ENCODE data around the gene SPOCK2.
A peak's percentile ranks its signal among the peaks of the same experiment; 100 is the strongest.

SPOCK2 gene

GRCh38 chr10:72056932-72057751 is 31.2 kb downstream of the SPOCK2 start:
- DNase-seq: no peak
- TF ChIP-seq GATA1 (IDR thresholded peaks at IDR 0.05; ENCODE audit: low read depth, low read length) (no peak), POLR2A (IDR thresholded peaks at IDR 0.05; ENCODE audit: low read length) (no peak)

- no peak for TF ChIP-seq POLR2A (IDR thresholded peaks at IDR 0.05; ENCODE audit: low read length)
- no peak for TF ChIP-seq GATA1 (IDR thresholded peaks at IDR 0.05; ENCODE audit: low read depth, low read length)
- DNase-seq: no peak
Observed at GRCh38 chr10:72056113-72056512, 32.2 kb downstream of the SPOCK2 start.

- no peak for TF ChIP-seq POLR2A (IDR thresholded peaks at IDR 0.05; ENCODE audit: low read length)
- TF ChIP-seq GATA1 (IDR thresholded peaks at IDR 0.05; ENCODE audit: low read depth, low read length): no peak
- no peak for DNase-seq
Observed at GRCh38 chr10:72053690-72054089, 34.7 kb downstream of the SPOCK2 start.

- TF ChIP-seq POLR2A (IDR thresholded peaks at IDR 0.05; ENCODE audit: low read length) (no peak), GATA1 (IDR thresholded peaks at IDR 0.05; ENCODE audit: low read depth, low read length) (no peak)
- DNase-seq: no peak
Observed at GRCh38 chr10:72050873-72051272, 37.5 kb downstream of the SPOCK2 start.

GRCh38 chr10:72049969-72050781 is 38.2 kb downstream of the SPOCK2 start:
- DNase-seq: no peak
- TF ChIP-seq GATA1 (IDR thresholded peaks at IDR 0.05; ENCODE audit: low read depth, low read length) (no peak), POLR2A (IDR thresholded peaks at IDR 0.05; ENCODE audit: low read length) (no peak)

- TF ChIP-seq POLR2A (IDR thresholded peaks at IDR 0.05; ENCODE audit: low read length) (no peak), GATA1 (IDR thresholded peaks at IDR 0.05; ENCODE audit: low read depth, low read length) (no peak)
- no peak for DNase-seq
Observed at GRCh38 chr10:72049472-72049871, 38.9 kb downstream of the SPOCK2 start.

GRCh38 chr10:72048450-72049124 is 39.8 kb downstream of the SPOCK2 start:
- no peak for TF ChIP-seq POLR2A (IDR thresholded peaks at IDR 0.05; ENCODE audit: low read length)
- no peak for TF ChIP-seq GATA1 (IDR thresholded peaks at IDR 0.05; ENCODE audit: low read depth, low read length)
- DNase-seq: peak; percentile 86 to 93

GRCh38 chr10:72045586-72045985 is 42.8 kb downstream of the SPOCK2 start:
- no peak for DNase-seq
- no peak for TF ChIP-seq GATA1 (IDR thresholded peaks at IDR 0.05; ENCODE audit: low read depth, low read length)
- no peak for TF ChIP-seq POLR2A (IDR thresholded peaks at IDR 0.05; ENCODE audit: low read length)

GRCh38 chr10:72044417-72045041 is 43.8 kb downstream of the SPOCK2 start:
- TF ChIP-seq GATA1 (IDR thresholded peaks at IDR 0.05; ENCODE audit: low read depth, low read length): no peak
- TF ChIP-seq POLR2A (IDR thresholded peaks at IDR 0.05; ENCODE audit: low read length): no peak
- DNase-seq: no peak

GRCh38 chr10:72043016-72043834 is 45.1 kb downstream of the SPOCK2 start:
- no peak for DNase-seq
- TF ChIP-seq POLR2A (IDR thresholded peaks at IDR 0.05; ENCODE audit: low read length) (no peak), GATA1 (IDR thresholded peaks at IDR 0.05; ENCODE audit: low read depth, low read length) (no peak)

GRCh38 chr10:72041491-72041890 is 46.9 kb downstream of the SPOCK2 start:
- no peak for DNase-seq
- no peak for TF ChIP-seq GATA1 (IDR thresholded peaks at IDR 0.05; ENCODE audit: low read depth, low read length)
- TF ChIP-seq POLR2A (IDR thresholded peaks at IDR 0.05; ENCODE audit: low read length): no peak

GRCh38 chr10:72039377-72039776 is 49.0 kb downstream of the SPOCK2 start:
- no peak for TF ChIP-seq POLR2A (IDR thresholded peaks at IDR 0.05; ENCODE audit: low read length)
- no peak for TF ChIP-seq GATA1 (IDR thresholded peaks at IDR 0.05; ENCODE audit: low read depth, low read length)
- no peak for DNase-seq

All from erythroblast (primary cell).